ENCODE measurements around the gene ADAM30.
"Not testable (repeated sequence)": the region's sequence is repeated elsewhere in the genome, so short reads cannot be mapped to it uniquely, and the experiment has no call there.

The ADAM30 gene

DNA sequence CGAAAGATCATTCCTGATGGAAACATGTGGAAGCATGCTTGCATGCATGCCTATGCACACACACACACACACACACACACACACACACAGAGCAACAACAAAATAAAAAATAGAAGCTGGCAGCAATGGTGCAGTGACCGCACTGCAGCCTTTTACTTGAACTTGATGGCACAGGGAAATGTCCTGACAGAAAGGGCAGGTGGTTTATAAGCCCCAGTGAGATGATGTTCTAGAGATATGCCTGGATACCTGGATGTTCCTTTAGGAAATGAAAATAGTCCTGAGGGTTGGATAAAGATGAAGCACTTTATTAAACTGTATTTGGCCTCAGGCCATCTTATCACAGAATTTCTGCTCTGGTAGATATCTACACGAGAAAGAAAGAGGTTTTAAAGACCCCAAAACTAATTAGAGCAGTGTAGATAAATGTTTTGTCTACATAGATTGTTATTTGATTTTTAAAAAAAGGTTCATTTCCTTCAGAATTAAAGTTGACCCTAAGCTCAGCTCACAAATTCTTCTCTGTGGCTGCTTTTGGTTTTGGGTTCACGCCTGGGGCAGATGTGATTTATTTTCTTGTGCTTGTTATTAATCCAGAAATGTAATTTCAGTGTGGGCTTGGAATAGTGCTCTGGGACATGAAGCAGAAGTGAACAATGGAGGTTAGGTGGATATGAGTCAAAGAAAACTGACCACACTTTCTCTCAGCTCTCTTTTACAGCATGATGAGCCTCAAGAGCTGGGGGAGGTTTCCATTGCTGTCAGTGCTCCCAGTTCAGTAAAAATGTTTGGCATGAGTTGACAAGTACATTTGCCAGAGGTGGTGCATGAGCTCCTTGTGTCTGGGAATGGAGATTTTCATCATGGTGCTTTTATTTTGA, 22.9 kb downstream of the ADAM30 start:
- DNase-seq, result no peak

GRCh38 chr1:119871881-119872280, 24.4 kb downstream of the ADAM30 start:
- no peak for DNase-seq

GRCh38 chr1:119870917-119871596, 25.3 kb downstream of the ADAM30 start:
- DNase-seq, result peak; percentile 25

- no peak for DNase-seq
These were observed 26.3 kb downstream of the ADAM30 start for GRCh38 chr1:119869995-119870394.

DNA sequence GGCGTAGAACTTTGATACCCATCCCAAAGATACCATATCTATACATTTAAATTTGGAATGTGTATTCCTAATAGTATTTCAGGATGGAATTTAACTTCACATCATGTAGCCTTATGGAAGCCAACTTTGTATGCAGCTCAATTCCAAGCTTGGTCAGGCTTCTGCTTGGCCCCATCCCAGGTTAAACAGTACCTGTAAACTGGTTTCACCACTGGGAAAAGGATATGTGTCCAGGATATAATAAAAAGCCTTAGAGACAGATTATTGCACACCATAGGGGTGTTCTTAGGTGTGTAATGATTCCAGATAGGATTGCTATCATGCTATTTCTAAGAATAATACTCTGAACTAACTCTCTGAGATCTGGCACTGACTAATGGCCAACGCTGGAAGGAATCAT, 28.1 kb downstream of the ADAM30 start:
- no peak for DNase-seq

DNA sequence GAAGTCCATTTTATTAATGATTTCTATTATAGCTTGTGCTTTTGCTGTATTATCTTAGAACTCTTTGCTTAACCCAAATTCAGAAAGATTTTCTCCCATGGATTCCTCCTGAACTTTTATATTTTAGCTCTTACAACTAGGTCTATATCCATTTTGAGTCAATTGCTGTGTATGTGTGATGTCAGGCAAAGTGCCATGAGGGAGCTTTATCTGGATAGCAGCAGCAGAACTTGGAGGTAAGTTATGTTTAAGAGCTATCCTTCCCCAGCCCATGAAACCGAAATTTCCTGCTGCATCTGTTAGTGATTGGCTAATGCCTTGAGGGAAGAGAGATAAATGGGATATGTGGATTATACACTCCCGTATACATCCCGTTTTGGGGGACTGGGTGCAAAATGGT, 29.9 kb downstream of the ADAM30 start:
- DNase-seq, result no peak

DNA sequence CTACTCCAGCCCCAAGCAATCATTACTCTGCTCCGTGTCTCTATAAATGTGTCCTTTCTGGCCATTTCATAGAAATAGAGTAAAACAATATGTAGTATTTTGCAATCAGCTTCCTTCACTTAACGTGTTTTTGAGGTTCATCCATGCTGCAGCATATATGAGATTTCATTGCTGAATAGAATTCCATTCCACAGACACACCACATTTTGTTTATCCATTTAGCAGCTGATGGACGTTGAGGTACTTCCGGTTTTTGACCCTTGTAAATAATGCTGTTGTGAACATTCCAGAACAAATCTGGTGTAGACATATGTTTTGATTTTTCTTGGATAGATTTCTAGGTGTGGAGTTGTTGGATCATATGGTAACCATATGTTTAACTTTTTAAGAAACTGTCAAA, 30.7 kb downstream of the ADAM30 start:
- DNase-seq, result no peak

DNA sequence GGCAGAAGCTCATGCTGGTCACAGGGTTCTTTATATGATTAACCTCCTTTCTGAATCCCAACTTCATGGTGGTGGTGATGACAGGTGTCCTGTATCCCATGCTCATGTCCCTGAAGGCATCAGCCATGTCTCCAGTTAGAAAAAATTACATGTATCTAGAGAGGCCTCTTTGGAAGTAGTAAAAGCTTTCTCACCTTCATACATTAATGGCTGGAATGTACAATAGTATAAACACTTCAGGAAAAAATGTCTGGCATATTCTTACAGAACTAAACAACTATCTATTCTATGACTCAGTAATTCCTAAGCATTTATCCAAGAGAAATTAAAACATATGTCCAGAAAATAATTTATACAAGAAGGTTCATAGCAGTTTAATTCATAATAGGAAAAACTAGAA, 34.0 kb downstream of the ADAM30 start:
- no peak for DNase-seq

DNA sequence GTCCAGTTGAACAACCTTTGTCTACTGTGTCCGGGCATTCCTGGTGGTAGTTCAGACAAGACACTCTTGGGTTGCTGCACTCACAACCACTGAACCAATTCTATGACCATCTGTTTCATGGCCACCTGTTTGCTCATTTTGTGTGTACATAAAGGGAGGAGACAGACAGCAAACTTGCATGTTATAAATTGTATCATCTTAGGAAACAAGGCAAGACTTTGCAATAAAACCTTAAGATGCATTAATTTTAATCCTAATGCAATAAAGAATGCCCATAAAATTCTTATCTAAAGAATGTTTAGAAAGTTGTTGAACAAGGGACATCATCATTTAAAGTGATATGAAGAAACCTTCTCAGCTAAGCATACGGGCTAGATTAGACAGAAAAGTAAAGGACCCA, 34.8 kb downstream of the ADAM30 start:
- no peak for DNase-seq

DNA sequence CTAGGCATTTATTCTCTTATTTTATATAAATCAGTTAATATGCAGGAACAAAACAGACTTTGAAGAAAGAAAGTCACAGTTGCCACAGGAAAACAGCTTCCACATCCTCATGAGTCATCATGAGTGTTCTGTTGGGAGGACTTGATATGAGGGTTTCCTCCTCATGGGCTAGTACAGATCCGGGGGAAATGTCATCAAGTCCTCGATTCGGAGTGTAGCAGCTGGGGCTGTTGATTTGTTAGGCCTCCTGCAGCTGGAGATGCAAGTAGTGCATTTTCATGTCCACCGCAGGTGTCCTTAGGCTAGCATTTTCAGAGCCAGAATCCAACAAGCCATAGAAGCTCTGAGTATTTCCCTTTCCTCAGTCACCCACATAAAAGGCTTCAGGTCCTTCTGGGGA, 36.7 kb downstream of the ADAM30 start:
- DNase-seq, result no peak

- not testable (repeated sequence) for DNase-seq
These were observed 37.6 kb downstream of the ADAM30 start for GRCh38 chr1:119858556-119859214.

DNA sequence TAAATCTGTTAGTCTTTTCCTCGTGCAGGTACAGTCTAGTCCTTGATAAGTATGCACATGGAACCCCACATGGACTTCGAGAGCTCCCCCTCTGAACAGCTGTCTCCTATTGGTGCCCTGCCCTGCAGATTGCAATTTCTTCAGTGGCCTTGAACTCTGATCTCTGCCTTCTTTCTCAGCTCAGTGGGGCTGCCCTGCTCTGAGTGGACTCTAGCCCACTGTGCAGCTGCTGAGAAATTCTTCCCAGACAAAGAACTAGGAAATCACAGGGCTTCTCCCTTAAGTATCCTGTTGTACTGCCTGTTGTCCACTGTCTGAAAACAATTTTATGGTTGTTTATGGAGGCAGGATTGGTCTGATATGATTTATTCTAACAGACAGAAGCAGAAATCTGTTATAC, 38.2 kb downstream of the ADAM30 start:
- no peak for DNase-seq

DNA sequence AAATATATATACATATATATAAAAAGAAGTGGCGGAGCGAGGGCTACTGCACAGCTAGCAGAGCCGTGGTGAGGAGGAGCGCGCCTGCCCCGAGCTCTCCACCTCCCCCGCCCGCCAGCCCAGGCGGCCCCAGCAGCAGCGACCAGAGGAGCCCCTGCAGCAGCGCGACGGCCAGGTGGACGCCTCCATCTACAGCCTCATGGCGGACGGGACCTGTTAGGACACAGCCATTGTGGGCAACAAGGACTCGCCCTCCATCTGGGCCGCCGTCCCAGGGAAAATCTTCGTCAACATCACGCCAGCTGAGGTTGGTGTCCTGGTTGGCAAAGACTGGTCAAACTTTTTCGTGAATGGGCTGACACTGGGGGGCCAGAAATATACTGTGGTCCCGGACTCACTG, 43.2 kb downstream of the ADAM30 start:
- DNase-seq, result no peak

GRCh38 chr1:119844206-119844605, 52.1 kb downstream of the ADAM30 start:
- DNase-seq, result not testable (repeated sequence)
